ENCODE measurements around the gene RAB34.

RAB34 gene

GRCh38 chr17:28705728-28706334 is 11.8 kb downstream of the RAB34 start:
- no peak overlapping the region for H3K27ac ChIP-seq (ENCODE audit: low read depth, low read length)
- no peak overlapping the region for H3K4me3 ChIP-seq (ENCODE audit: low read depth, low read length)
- H3K79me2 ChIP-seq (ENCODE audit: control insufficient read depth, insufficient read depth, low read length, unreplicated experiment): peaks cover 5% of the 10 kb centered on the region
- no peaks in the 10 kb centered on the region for H3K27me3 ChIP-seq (ENCODE audit: insufficient read depth, low read length)
- H3K36me3 ChIP-seq (ENCODE audit: insufficient read depth, low read length): peaks cover 6% of the 10 kb centered on the region; the same call in 1 of the 2 replicates
- peaks cover 6% of the 10 kb centered on the region for H3K4me1 ChIP-seq (ENCODE audit: control insufficient read depth, insufficient read depth, low read length, unreplicated experiment)
- H2AFZ ChIP-seq (ENCODE audit: low read length, unreplicated experiment): no peak overlapping the region

- Histone ChIP-seq H3K4me3 (ENCODE audit: low read depth, low read length) (no peak overlapping the region), H3K79me2 (ENCODE audit: control insufficient read depth, insufficient read depth, low read length, unreplicated experiment) (peaks cover 5% of the 10 kb centered on the region), H3K4me1 (ENCODE audit: control insufficient read depth, insufficient read depth, low read length, unreplicated experiment) (peaks cover 6% of the 10 kb centered on the region), H3K27ac (ENCODE audit: low read depth, low read length) (no peak overlapping the region), H2AFZ (ENCODE audit: low read length, unreplicated experiment) (no peak overlapping the region), H3K27me3 (ENCODE audit: insufficient read depth, low read length) (no peaks in the 10 kb centered on the region), H3K36me3 (ENCODE audit: insufficient read depth, low read length) (peaks cover 9% of the 10 kb centered on the region; the same call in 1 of the 2 replicates)
Measured at GRCh38 chr17:28705074-28705659, 12.5 kb downstream of the RAB34 start.

DNA sequence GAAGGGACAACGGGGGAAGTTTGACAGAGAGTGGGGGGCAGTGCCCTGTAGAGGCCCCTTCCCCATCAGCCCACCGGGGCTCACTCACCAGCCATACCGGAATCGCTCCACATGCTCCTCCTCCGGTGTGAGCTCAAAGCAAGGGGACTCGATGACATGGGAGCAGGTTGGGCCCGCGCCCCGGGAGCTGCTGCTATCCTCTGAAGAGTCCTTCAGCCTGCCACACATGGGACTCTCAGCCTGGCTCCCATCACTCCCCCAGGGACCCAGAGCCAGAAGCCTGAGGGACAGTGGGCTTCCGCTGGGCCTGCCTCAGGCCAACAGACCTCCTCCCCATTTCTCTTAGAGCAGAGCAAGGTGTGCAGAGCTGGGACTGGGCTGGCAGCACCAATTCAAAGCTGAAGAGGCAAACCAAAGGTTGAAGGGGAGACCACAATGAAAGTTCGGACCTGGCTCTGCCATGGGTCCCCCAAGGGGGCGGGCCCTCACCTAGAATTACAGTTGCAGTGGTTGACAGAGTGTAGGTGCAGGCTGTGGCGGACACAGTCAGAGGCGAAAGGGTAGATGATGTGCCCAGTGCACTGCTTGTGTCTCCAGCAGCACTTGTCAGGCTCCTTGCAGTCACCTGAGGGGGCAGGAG is 13.3 kb downstream of the RAB34 start:
- Histone ChIP-seq H3K79me2 (ENCODE audit: control insufficient read depth, insufficient read depth, low read length, unreplicated experiment) (no peaks in the 10 kb centered on the region), H3K4me1 (ENCODE audit: control insufficient read depth, insufficient read depth, low read length, unreplicated experiment) (no peaks in the 10 kb centered on the region), H2AFZ (ENCODE audit: low read length, unreplicated experiment) (no peak overlapping the region), H3K27me3 (ENCODE audit: insufficient read depth, low read length) (no peaks in the 10 kb centered on the region), H3K36me3 (ENCODE audit: insufficient read depth, low read length) (peaks cover 12% of the 10 kb centered on the region; the same call in 1 of the 2 replicates), H3K27ac (ENCODE audit: low read depth, low read length) (no peak overlapping the region), H3K4me3 (ENCODE audit: low read depth, low read length) (no peak overlapping the region)

DNA sequence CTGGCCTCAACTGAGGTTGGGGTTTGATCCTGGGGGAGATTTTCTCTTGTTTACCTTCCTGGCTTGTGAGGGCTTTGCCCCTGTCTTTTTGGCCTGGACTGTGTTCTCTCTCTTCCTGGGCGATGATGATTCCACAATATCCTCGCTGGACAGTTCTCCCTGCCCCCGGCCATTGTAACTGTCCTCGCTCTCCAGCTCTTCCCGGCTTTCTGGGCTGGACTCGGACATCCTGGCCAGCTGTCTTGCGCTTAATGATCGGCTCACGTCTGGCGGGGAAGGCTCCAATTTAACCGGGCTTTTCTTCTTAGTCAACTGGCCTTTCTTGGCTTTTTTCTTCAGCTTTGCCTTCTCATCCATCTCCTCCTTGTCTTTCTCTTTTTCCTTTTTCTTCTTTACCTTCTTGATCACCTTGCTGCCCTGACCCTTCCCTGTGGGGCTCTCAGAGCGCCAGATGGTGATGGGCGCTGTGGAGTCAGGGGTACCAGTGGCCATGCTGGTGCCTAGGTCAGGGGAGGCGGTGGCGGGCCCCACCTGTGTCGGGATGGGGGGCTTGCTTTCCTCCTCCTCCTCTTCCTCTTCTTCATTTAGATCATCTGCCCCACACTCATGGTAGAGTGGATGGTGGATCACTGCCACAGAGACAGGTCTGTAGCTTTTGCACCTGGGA is 14.0 kb downstream of the RAB34 start:
- Histone ChIP-seq H3K36me3 (ENCODE audit: insufficient read depth, low read length) (peaks cover 14% of the 10 kb centered on the region; the same call in 1 of the 2 replicates), H3K27me3 (ENCODE audit: insufficient read depth, low read length) (no peaks in the 10 kb centered on the region), H3K27ac (ENCODE audit: low read depth, low read length) (no peak overlapping the region), H3K4me3 (ENCODE audit: low read depth, low read length) (no peak overlapping the region), H3K4me1 (ENCODE audit: control insufficient read depth, insufficient read depth, low read length, unreplicated experiment) (no peaks in the 10 kb centered on the region), H2AFZ (ENCODE audit: low read length, unreplicated experiment) (no peak overlapping the region), H3K79me2 (ENCODE audit: control insufficient read depth, insufficient read depth, low read length, unreplicated experiment) (no peaks in the 10 kb centered on the region)

DNA sequence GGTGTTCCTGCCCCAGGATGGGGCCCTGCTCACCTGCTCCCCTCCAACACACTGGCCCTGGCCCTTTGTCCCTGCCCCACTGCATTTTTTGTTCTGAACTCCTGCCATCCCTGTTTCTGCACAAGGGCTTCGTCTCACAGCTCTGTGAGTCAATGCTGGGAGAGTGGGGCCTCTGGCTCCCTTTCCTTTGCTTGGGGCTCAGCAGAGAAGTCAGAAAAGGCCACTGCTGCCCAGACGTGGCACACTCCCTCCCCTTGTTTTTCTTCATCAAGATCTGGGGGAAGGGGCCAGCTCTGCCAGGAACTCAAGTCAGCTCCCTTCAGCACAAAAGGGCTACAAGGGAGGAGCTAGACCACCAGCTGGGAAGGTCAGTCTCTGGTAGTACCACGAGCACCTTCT is 14.9 kb downstream of the RAB34 start:
- Histone ChIP-seq H3K27ac (ENCODE audit: low read depth, low read length) (no peak overlapping the region), H3K36me3 (ENCODE audit: insufficient read depth, low read length) (peaks cover 16% of the 10 kb centered on the region; the same call in 1 of the 2 replicates), H3K79me2 (ENCODE audit: control insufficient read depth, insufficient read depth, low read length, unreplicated experiment) (no peaks in the 10 kb centered on the region), H3K27me3 (ENCODE audit: insufficient read depth, low read length) (no peaks in the 10 kb centered on the region), H3K4me3 (ENCODE audit: low read depth, low read length) (no peak overlapping the region), H2AFZ (ENCODE audit: low read length, unreplicated experiment) (no peak overlapping the region), H3K4me1 (ENCODE audit: control insufficient read depth, insufficient read depth, low read length, unreplicated experiment) (no peaks in the 10 kb centered on the region)

DNA sequence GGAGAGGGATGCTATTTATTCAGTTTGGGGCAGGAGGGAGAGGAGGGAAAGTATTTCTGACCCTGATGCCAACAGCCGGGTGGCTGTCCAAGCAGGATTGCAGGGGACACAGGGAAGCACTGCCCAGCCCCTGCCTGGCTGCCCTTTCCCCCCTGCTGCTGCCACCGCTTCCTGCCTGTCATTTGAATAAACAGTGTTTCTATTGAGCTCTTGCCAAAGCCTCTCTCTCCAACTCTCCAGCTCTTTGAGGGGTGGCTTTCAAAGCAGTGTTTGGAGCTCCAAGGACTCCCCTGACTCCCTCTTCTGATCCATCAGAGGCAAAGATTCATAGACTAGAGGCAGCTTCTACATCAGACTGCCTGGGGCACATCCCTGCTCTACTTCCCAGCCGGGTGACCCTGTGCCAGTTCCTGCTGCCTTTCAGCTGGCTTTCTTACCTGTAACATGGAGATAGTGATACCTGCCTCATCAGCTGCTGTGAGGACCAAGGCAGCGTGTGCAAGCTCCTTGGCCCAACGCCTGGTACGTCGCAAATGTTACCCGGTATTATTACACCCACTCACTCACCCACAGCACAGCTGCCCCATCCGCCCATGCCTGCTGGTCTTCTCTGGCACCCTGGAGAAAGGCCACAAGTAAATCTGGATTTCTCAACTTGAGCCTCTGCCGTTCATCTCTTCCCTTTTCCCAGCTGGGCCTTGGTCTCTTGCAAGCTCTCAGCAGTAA is 15.5 kb downstream of the RAB34 start:
- no peaks in the 10 kb centered on the region for H3K4me1 ChIP-seq (ENCODE audit: control insufficient read depth, insufficient read depth, low read length, unreplicated experiment)
- no peak overlapping the region for H3K4me3 ChIP-seq (ENCODE audit: low read depth, low read length)
- H3K36me3 ChIP-seq (ENCODE audit: insufficient read depth, low read length): peaks cover 21% of the 10 kb centered on the region; the same call in 1 of the 2 replicates
- no peak overlapping the region for H3K27ac ChIP-seq (ENCODE audit: low read depth, low read length)
- H3K79me2 ChIP-seq (ENCODE audit: control insufficient read depth, insufficient read depth, low read length, unreplicated experiment): no peaks in the 10 kb centered on the region
- H2AFZ ChIP-seq (ENCODE audit: low read length, unreplicated experiment): no peak overlapping the region
- H3K27me3 ChIP-seq (ENCODE audit: insufficient read depth, low read length): no peaks in the 10 kb centered on the region

- Histone ChIP-seq H3K36me3 (ENCODE audit: insufficient read depth, low read length) (peaks cover 25% of the 10 kb centered on the region; the same call in 1 of the 2 replicates), H3K79me2 (ENCODE audit: control insufficient read depth, insufficient read depth, low read length, unreplicated experiment) (no peaks in the 10 kb centered on the region), H3K27me3 (ENCODE audit: insufficient read depth, low read length) (no peaks in the 10 kb centered on the region), H2AFZ (ENCODE audit: low read length, unreplicated experiment) (no peak overlapping the region), H3K4me1 (ENCODE audit: control insufficient read depth, insufficient read depth, low read length, unreplicated experiment) (no peaks in the 10 kb centered on the region), H3K27ac (ENCODE audit: low read depth, low read length) (no peak overlapping the region), H3K4me3 (ENCODE audit: low read depth, low read length) (no peak overlapping the region)
Measured at GRCh38 chr17:28700830-28701492, 16.7 kb downstream of the RAB34 start.

GRCh38 chr17:28700278-28700677 is 17.4 kb downstream of the RAB34 start:
- no peak overlapping the region for H3K4me3 ChIP-seq (ENCODE audit: low read depth, low read length)
- peaks cover 28% of the 10 kb centered on the region; the same call in 1 of the 2 replicates for H3K36me3 ChIP-seq (ENCODE audit: insufficient read depth, low read length)
- H3K27ac ChIP-seq (ENCODE audit: low read depth, low read length): no peak overlapping the region

GRCh38 chr17:28698253-28698941 is 19.3 kb downstream of the RAB34 start:
- H3K27me3 ChIP-seq (ENCODE audit: insufficient read depth, low read length): no peaks in the 10 kb centered on the region
- H3K4me1 ChIP-seq (ENCODE audit: control insufficient read depth, insufficient read depth, low read length, unreplicated experiment): no peaks in the 10 kb centered on the region
- no peaks in the 10 kb centered on the region for H3K79me2 ChIP-seq (ENCODE audit: control insufficient read depth, insufficient read depth, low read length, unreplicated experiment)
- H3K4me3 ChIP-seq (ENCODE audit: low read depth, low read length): no peak overlapping the region
- no peak overlapping the region for H2AFZ ChIP-seq (ENCODE audit: low read length, unreplicated experiment)
- peaks cover 37% of the 10 kb centered on the region for H3K36me3 ChIP-seq (ENCODE audit: insufficient read depth, low read length)
- no peak overlapping the region for H3K27ac ChIP-seq (ENCODE audit: low read depth, low read length)

More at GRCh38 chr17:28700278-28700677, 17.4 kb downstream of the RAB34 start:
- Histone ChIP-seq H2AFZ (ENCODE audit: low read length, unreplicated experiment) (no peak overlapping the region), H3K27me3 (ENCODE audit: insufficient read depth, low read length) (no peaks in the 10 kb centered on the region), H3K4me1 (ENCODE audit: control insufficient read depth, insufficient read depth, low read length, unreplicated experiment) (no peaks in the 10 kb centered on the region), H3K79me2 (ENCODE audit: control insufficient read depth, insufficient read depth, low read length, unreplicated experiment) (no peaks in the 10 kb centered on the region)
